Measurements from ENCODE around the gene CPA5.

- no peak for TF ChIP-seq GABPA (tag; conservative IDR thresholded peaks at IDR 0.05; ENCODE audit: low read depth)
- TF ChIP-seq PTBP1 (IDR thresholded peaks at IDR 0.05; ENCODE audit: low read depth, low read length): no peak
Observed at GRCh38 chr7:130324306-130324943, 20.2 kb upstream of the CPA5 start.

All from K562 (cell line).